Measurements from ENCODE around the gene TMEM106A. TPM values are rescaled to one million over a fixed set of nuclear protein-coding genes. Genes with fewer than 3 reads are reported as not detected.
"Not testable (repeated sequence)": the region's sequence is repeated elsewhere in the genome, so short reads cannot be mapped to it uniquely, and the experiment has no call there.

Gene TMEM106A
- total and polyA plus RNA-seq, 2 donors (not counting 1 experiment from before 2014, with no cell fraction given) = 23.7 to 66.0 TPM

GRCh38 chr17:43231205-43232020 is 19.7 kb downstream of the TMEM106A start:
- CTCF ChIA-PET; POLR2A ChIA-PET; H3K36me3 ChIP-seq (replicated peaks in 1 of 2; ENCODE audit: control extremely low read depth in 1 of 2, control insufficient read depth in 1 of 2, extremely low read depth in 1 of 2, insufficient read depth in 2 of 2, low read length in 1 of 2); DNase-seq; H3K4me1 ChIP-seq (ENCODE audit: control insufficient read depth in 2 of 2, insufficient read depth in 2 of 2, low read length in 2 of 2); H3K27me3 ChIP-seq (replicated peaks in 1 of 4; ENCODE audit: control extremely low read depth in 1 of 4, control insufficient read depth in 3 of 4, insufficient read depth in 4 of 4, low read length in 3 of 4); ATAC-seq (ENCODE audit: low read depth); H3K27me3 Mint-ChIP-seq; H3K4me1 Mint-ChIP-seq; H3K4me2 ChIP-seq (replicated peaks; ENCODE audit: low read depth, low read length, poor library complexity, severe bottlenecking); H3K79me2 ChIP-seq (ENCODE audit: control insufficient read depth, insufficient read depth, low read length); intact Hi-C loops (cut with micrococcal nuclease); H3K9me3 Mint-ChIP-seq (ENCODE audit: insufficient read depth); H2AFZ ChIP-seq (ENCODE audit: insufficient read depth, low read depth, low read length, poor library complexity, severe bottlenecking); H4K20me1 ChIP-seq (ENCODE audit: control insufficient read depth, insufficient read depth, low read length, poor library complexity, severe bottlenecking): not testable (repeated sequence)
- Mint-ChIP-seq H3K27ac (peak overlapping the region; percentile 38), H3K4me3 (peak overlapping the region; percentile 63)
- H3K9me3 ChIP-seq (ENCODE audit: control extremely low read depth in 1 of 3, control insufficient read depth in 2 of 3, insufficient read depth in 1 of 3, low read length in 2 of 3) = peaks cover 0 to 10% (median 0%) of the 10 kb centered on the region in 3 donors
- H3K9ac ChIP-seq (ENCODE audit: low read length) = peak overlapping the region; percentile 58
- H3K4me3 ChIP-seq (ENCODE audit: control extremely low read depth in 1 of 5, extremely low read depth in 1 of 5, insufficient read depth in 1 of 5, low read depth in 2 of 5, low read length in 4 of 5) = peak overlapping the region in 2 of 5 experiments; percentile 52 to 67
- no CpG with 5 or more reads among the region's 40 CpGs for WGBS (ENCODE audit: insufficient coverage)
- peak overlapping the region in 1 of 2 donors; percentile 36 for H3K27ac ChIP-seq (ENCODE audit: low read length in 2 of 2)

- H3K27me3 ChIP-seq (replicated peaks in 1 of 4; ENCODE audit: control extremely low read depth in 1 of 4, control insufficient read depth in 3 of 4, insufficient read depth in 4 of 4, low read length in 3 of 4); H3K36me3 ChIP-seq (replicated peaks in 1 of 2; ENCODE audit: control extremely low read depth in 1 of 2, control insufficient read depth in 1 of 2, extremely low read depth in 1 of 2, insufficient read depth in 2 of 2, low read length in 1 of 2); H3K4me1 ChIP-seq (ENCODE audit: control insufficient read depth in 2 of 2, insufficient read depth in 2 of 2, low read length in 2 of 2); H3K27me3 Mint-ChIP-seq; CTCF ChIA-PET; H2AFZ ChIP-seq (ENCODE audit: insufficient read depth, low read depth, low read length, poor library complexity, severe bottlenecking); ATAC-seq (ENCODE audit: low read depth); POLR2A ChIA-PET; H4K20me1 ChIP-seq (ENCODE audit: control insufficient read depth, insufficient read depth, low read length, poor library complexity, severe bottlenecking); H3K4me2 ChIP-seq (replicated peaks; ENCODE audit: low read depth, low read length, poor library complexity, severe bottlenecking); H3K79me2 ChIP-seq (ENCODE audit: control insufficient read depth, insufficient read depth, low read length); H3K4me1 Mint-ChIP-seq; intact Hi-C loops (cut with micrococcal nuclease); H3K9me3 Mint-ChIP-seq (ENCODE audit: insufficient read depth): not testable (repeated sequence)
- DNase-seq = peak; percentile 52
- H3K4me3 ChIP-seq (ENCODE audit: control extremely low read depth in 1 of 5, extremely low read depth in 1 of 5, insufficient read depth in 1 of 5, low read depth in 2 of 5, low read length in 4 of 5) = peak overlapping the region in 2 of 5 experiments; percentile 52 to 67
- peak overlapping the region; percentile 58 for H3K9ac ChIP-seq (ENCODE audit: low read length)
- Mint-ChIP-seq H3K27ac (peak overlapping the region; percentile 74), H3K4me3 (peak overlapping the region; percentile 63)
- H3K27ac ChIP-seq (ENCODE audit: low read length in 2 of 2) = peak overlapping the region in 1 of 2 donors; percentile 36
- WGBS (ENCODE audit: insufficient coverage) = 83% methylated on average over 11 of the region's 24 CpGs
- peaks cover 0 to 10% (median 0%) of the 10 kb centered on the region in 3 donors for H3K9me3 ChIP-seq (ENCODE audit: control extremely low read depth in 1 of 3, control insufficient read depth in 2 of 3, insufficient read depth in 1 of 3, low read length in 2 of 3)
Observed at GRCh38 chr17:43232021-43232699, 20.5 kb downstream of the TMEM106A start.

GRCh38 chr17:43233263-43233662 is 21.6 kb downstream of the TMEM106A start:
- H3K9ac ChIP-seq (ENCODE audit: low read length); H2AFZ ChIP-seq (ENCODE audit: insufficient read depth, low read depth, low read length, poor library complexity, severe bottlenecking); H3K27ac Mint-ChIP-seq; H3K4me1 Mint-ChIP-seq; H3K79me2 ChIP-seq (ENCODE audit: control insufficient read depth, insufficient read depth, low read length); H3K4me3 Mint-ChIP-seq; H3K4me1 ChIP-seq (ENCODE audit: control insufficient read depth in 2 of 2, insufficient read depth in 2 of 2, low read length in 2 of 2); H3K4me2 ChIP-seq (replicated peaks; ENCODE audit: low read depth, low read length, poor library complexity, severe bottlenecking); H3K4me3 ChIP-seq (ENCODE audit: control extremely low read depth in 1 of 5, extremely low read depth in 1 of 5, insufficient read depth in 1 of 5, low read depth in 2 of 5, low read length in 4 of 5); ATAC-seq (ENCODE audit: low read depth); POLR2A ChIA-PET; H3K27me3 Mint-ChIP-seq; DNase-seq; H3K9me3 Mint-ChIP-seq (ENCODE audit: insufficient read depth); H3K27me3 ChIP-seq (replicated peaks in 1 of 4; ENCODE audit: control extremely low read depth in 1 of 4, control insufficient read depth in 3 of 4, insufficient read depth in 4 of 4, low read length in 3 of 4); intact Hi-C loops (cut with micrococcal nuclease); H3K36me3 ChIP-seq (replicated peaks in 1 of 2; ENCODE audit: control extremely low read depth in 1 of 2, control insufficient read depth in 1 of 2, extremely low read depth in 1 of 2, insufficient read depth in 2 of 2, low read length in 1 of 2); H3K27ac ChIP-seq (ENCODE audit: low read length in 2 of 2); H4K20me1 ChIP-seq (ENCODE audit: control insufficient read depth, insufficient read depth, low read length, poor library complexity, severe bottlenecking); CTCF ChIA-PET: not testable (repeated sequence)
- peaks cover 0 to 10% (median 0%) of the 10 kb centered on the region in 3 donors for H3K9me3 ChIP-seq (ENCODE audit: control extremely low read depth in 1 of 3, control insufficient read depth in 2 of 3, insufficient read depth in 1 of 3, low read length in 2 of 3)
- WGBS (ENCODE audit: insufficient coverage) = no CpG with 5 or more reads among the region's 15 CpGs

- H2AFZ ChIP-seq (ENCODE audit: insufficient read depth, low read depth, low read length, poor library complexity, severe bottlenecking); H3K9ac ChIP-seq (ENCODE audit: low read length); H4K20me1 ChIP-seq (ENCODE audit: control insufficient read depth, insufficient read depth, low read length, poor library complexity, severe bottlenecking); H3K27me3 ChIP-seq (replicated peaks in 1 of 4; ENCODE audit: control extremely low read depth in 1 of 4, control insufficient read depth in 3 of 4, insufficient read depth in 4 of 4, low read length in 3 of 4); POLR2A ChIA-PET; H3K36me3 ChIP-seq (replicated peaks in 1 of 2; ENCODE audit: control extremely low read depth in 1 of 2, control insufficient read depth in 1 of 2, extremely low read depth in 1 of 2, insufficient read depth in 2 of 2, low read length in 1 of 2); H3K4me1 ChIP-seq (ENCODE audit: control insufficient read depth in 2 of 2, insufficient read depth in 2 of 2, low read length in 2 of 2); H3K79me2 ChIP-seq (ENCODE audit: control insufficient read depth, insufficient read depth, low read length); H3K9me3 Mint-ChIP-seq (ENCODE audit: insufficient read depth); H3K4me3 Mint-ChIP-seq; H3K4me1 Mint-ChIP-seq; H3K27me3 Mint-ChIP-seq; ATAC-seq (ENCODE audit: low read depth); DNase-seq; CTCF ChIA-PET; H3K27ac ChIP-seq (ENCODE audit: low read length in 2 of 2); H3K4me3 ChIP-seq (ENCODE audit: control extremely low read depth in 1 of 5, extremely low read depth in 1 of 5, insufficient read depth in 1 of 5, low read depth in 2 of 5, low read length in 4 of 5); H3K4me2 ChIP-seq (replicated peaks; ENCODE audit: low read depth, low read length, poor library complexity, severe bottlenecking); intact Hi-C loops (cut with micrococcal nuclease); H3K27ac Mint-ChIP-seq: not testable (repeated sequence)
- WGBS (ENCODE audit: insufficient coverage) = no CpG with 5 or more reads among the region's 31 CpGs
- H3K9me3 ChIP-seq (ENCODE audit: control extremely low read depth in 1 of 3, control insufficient read depth in 2 of 3, insufficient read depth in 1 of 3, low read length in 2 of 3) = peaks cover 0 to 10% (median 0%) of the 10 kb centered on the region in 3 donors
Observed at GRCh38 chr17:43233877-43234276, 22.2 kb downstream of the TMEM106A start, which contains the start of gene RNU2-1. TSS of gene RNU2-1 (minus strand) at chr17:43233977.

Data from B cell (primary cell).